ENCODE measurements around the gene TRIO.

Gene TRIO

DNA sequence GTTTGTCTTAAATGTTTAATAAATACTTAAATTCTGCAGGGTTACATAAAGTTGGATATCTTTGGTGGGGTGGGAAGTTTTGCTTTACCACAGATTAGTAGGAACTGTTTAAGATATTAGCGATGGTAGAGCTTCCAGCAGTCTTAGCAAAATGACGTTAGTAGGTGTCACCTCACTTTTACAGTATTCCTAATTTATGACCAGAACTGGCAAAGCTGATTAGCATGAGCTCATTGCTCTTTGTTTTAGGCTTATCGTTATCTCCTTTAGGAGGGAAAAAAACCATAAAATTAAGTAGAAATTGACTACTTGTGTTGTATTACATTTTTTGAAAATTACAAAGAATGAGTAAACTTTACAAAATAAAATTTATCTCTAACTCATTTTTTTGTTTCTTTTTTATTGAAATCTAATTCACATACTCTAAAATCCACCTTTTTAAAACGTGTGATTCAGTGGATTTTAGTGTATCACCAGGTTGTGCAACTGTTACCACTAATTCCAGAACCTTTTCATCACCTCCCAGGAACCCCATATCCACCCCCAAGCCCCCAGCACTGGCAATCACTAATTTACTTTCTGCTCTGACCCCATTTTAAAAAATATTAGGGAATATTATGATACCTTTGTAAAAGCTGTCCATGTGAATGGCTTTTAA, 129.5 kb downstream of the TRIO start (continued):
- TF ChIP-seq, protein P1, sequence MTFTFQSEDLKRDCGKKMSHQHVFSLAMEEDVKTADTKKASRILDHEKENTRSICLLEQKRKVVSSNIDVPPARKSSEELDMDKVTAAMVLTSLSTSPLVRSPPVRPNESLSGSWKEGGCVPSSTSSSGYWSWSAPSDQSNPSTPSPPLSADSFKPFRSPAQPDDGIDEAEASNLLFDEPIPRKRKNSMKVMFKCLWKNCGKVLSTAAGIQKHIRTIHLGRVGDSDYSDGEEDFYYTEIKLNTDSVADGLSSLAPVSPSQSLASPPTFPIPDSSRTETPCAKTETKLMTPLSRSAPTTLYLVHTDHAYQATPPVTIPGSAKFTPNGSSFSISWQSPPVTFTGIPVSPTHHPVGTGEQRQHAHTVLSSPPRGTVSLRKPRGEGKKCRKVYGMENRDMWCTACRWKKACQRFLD (tag by site-specific recombination; IDR thresholded peaks at IDR 0.05), result no peak
- TF ChIP-seq YY2 (tag by site-specific recombination; IDR thresholded peaks at IDR 0.05) (no peak), ZNF2 (tag by site-specific recombination; IDR thresholded peaks at IDR 0.05) (no peak), ZNF169 (tag by site-specific recombination; IDR thresholded peaks at IDR 0.05) (no peak), ZNF777 (tag by site-specific recombination; IDR thresholded peaks at IDR 0.05; ENCODE audit: borderline replicate concordance) (no peak), GLIS1 (tag by site-specific recombination; IDR thresholded peaks at IDR 0.05) (peak; percentile 13; the same call in 1 of the 2 replicates), ZNF302 (tag by site-specific recombination; IDR thresholded peaks at IDR 0.05; ENCODE audit: low read depth) (no peak), SP7 (tag by site-specific recombination; IDR thresholded peaks at IDR 0.05) (peak; percentile 88), ZNF350 (tag by site-specific recombination; IDR thresholded peaks at IDR 0.05) (no peak), ZNF623 (tag by site-specific recombination; IDR thresholded peaks at IDR 0.05) (0 out of 2 replicates have a peak, but pooled peaks have one; percentile 11), ZNF416 (tag by site-specific recombination; IDR thresholded peaks at IDR 0.05) (no peak), ZNF473 (tag by site-specific recombination; IDR thresholded peaks at IDR 0.05) (no peak), ZNF658 (tag by site-specific recombination; IDR thresholded peaks at IDR 0.05) (no peak), SCRT2 (tag by site-specific recombination; IDR thresholded peaks at IDR 0.05) (0 out of 2 replicates have a peak, but pooled peaks have one; percentile 9), KLF7 (tag by site-specific recombination; IDR thresholded peaks at IDR 0.05; ENCODE audit: borderline replicate concordance) (no peak), ZNF629 (tag by site-specific recombination; IDR thresholded peaks at IDR 0.05) (peak; percentile 96), ZNF654 (tag by site-specific recombination; IDR thresholded peaks at IDR 0.05; ENCODE audit: low read depth) (peak; percentile 17), ZNF394 (tag by site-specific recombination; IDR thresholded peaks at IDR 0.05; ENCODE audit: borderline replicate concordance) (peak; percentile 67), ZNF48 (tag by site-specific recombination; IDR thresholded peaks at IDR 0.05) (no peak), ZNF423 (tag by site-specific recombination; IDR thresholded peaks at IDR 0.05) (no peak), ZNF776 (tag by site-specific recombination; IDR thresholded peaks at IDR 0.05; ENCODE audit: borderline replicate concordance) (no peak), ZNF544 (tag by site-specific recombination; IDR thresholded peaks at IDR 0.05) (no peak), ZNF768 (tag by site-specific recombination; IDR thresholded peaks at IDR 0.05) (no peak), ZFHX2 (tag by site-specific recombination; conservative IDR thresholded peaks at IDR 0.05) (no peak)
- TF ChIP-seq, protein P2, sequence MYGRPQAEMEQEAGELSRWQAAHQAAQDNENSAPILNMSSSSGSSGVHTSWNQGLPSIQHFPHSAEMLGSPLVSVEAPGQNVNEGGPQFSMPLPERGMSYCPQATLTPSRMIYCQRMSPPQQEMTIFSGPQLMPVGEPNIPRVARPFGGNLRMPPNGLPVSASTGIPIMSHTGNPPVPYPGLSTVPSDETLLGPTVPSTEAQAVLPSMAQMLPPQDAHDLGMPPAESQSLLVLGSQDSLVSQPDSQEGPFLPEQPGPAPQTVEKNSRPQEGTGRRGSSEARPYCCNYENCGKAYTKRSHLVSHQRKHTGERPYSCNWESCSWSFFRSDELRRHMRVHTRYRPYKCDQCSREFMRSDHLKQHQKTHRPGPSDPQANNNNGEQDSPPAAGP (tag by site-specific recombination; IDR thresholded peaks at IDR 0.05), result 0 out of 2 replicates have a peak, but pooled peaks have one; percentile 31
- TF ChIP-seq, protein P3, sequence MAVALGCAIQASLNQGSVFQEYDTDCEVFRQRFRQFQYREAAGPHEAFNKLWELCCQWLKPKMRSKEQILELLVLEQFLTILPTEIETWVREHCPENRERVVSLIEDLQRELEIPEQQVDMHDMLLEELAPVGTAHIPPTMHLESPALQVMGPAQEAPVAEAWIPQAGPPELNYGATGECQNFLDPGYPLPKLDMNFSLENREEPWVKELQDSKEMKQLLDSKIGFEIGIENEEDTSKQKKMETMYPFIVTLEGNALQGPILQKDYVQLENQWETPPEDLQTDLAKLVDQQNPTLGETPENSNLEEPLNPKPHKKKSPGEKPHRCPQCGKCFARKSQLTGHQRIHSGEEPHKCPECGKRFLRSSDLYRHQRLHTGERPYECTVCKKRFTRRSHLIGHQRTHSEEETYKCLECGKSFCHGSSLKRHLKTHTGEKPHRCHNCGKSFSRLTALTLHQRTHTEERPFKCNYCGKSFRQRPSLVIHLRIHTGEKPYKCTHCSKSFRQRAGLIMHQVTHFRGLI (tag by site-specific recombination; IDR thresholded peaks at IDR 0.05), result no peak
- TF ChIP-seq, protein P4, sequence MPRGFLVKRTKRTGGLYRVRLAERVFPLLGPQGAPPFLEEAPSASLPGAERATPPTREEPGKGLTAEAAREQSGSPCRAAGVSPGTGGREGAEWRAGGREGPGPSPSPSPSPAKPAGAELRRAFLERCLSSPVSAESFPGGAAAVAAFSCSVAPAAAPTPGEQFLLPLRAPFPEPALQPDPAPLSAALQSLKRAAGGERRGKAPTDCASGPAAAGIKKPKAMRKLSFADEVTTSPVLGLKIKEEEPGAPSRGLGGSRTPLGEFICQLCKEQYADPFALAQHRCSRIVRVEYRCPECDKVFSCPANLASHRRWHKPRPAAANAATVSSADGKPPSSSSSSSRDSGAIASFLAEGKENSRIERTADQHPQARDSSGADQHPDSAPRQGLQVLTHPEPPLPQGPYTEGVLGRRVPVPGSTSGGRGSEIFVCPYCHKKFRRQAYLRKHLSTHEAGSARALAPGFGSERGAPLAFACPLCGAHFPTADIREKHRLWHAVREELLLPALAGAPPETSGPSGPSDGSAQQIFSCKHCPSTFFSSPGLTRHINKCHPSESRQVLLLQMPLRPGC (tag by site-specific recombination; IDR thresholded peaks at IDR 0.05), result peak; percentile 73
- TF ChIP-seq, protein P5, sequence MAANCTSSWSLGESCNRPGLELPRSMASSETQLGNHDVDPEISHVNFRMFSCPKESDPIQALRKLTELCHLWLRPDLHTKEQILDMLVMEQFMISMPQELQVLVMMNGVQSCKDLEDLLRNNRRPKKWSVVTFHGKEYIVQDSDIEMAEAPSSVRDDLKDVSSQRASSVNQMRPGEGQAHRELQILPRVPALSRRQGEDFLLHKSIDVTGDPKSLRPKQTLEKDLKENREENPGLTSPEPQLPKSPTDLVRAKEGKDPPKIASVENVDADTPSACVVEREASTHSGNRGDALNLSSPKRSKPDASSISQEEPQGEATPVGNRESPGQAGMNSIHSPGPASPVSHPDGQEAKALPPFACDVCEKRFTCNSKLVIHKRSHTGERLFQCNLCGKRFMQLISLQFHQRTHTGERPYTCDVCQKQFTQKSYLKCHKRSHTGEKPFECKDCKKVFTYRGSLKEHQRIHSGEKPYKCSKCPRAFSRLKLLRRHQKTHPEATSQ (tag by site-specific recombination; IDR thresholded peaks at IDR 0.05), result no peak
- TF ChIP-seq, protein P6, sequence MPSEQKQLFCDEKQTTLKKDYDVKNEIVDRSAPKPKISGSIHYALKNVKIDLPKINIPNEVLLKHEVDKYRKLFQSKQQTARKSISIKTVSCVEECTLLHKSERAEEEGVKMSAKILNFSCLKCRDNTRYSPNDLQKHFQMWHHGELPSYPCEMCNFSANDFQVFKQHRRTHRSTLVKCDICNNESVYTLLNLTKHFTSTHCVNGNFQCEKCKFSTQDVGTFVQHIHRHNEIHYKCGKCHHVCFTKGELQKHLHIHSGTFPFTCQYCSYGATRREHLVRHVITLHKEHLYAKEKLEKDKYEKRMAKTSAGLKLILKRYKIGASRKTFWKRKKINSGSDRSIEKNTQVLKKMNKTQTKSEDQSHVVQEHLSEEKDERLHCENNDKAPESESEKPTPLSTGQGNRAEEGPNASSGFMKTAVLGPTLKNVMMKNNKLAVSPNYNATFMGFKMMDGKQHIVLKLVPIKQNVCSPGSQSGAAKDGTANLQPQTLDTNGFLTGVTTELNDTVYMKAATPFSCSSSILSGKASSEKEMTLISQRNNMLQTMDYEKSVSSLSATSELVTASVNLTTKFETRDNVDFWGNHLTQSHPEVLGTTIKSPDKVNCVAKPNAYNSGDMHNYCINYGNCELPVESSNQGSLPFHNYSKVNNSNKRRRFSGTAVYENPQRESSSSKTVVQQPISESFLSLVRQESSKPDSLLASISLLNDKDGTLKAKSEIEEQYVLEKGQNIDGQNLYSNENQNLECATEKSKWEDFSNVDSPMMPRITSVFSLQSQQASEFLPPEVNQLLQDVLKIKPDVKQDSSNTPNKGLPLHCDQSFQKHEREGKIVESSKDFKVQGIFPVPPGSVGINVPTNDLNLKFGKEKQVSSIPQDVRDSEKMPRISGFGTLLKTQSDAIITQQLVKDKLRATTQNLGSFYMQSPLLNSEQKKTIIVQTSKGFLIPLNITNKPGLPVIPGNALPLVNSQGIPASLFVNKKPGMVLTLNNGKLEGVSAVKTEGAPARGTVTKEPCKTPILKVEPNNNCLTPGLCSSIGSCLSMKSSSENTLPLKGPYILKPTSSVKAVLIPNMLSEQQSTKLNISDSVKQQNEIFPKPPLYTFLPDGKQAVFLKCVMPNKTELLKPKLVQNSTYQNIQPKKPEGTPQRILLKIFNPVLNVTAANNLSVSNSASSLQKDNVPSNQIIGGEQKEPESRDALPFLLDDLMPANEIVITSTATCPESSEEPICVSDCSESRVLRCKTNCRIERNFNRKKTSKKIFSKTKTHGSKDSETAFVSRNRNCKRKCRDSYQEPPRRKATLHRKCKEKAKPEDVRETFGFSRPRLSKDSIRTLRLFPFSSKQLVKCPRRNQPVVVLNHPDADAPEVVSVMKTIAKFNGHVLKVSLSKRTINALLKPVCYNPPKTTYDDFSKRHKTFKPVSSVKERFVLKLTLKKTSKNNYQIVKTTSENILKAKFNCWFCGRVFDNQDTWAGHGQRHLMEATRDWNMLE (tag by site-specific recombination; conservative IDR thresholded peaks at IDR 0.05; ENCODE audit: low read depth), result no peak
